HepG2 (cell line): ENCODE measurements around the gene ARHGEF12. TPM values are rescaled to one million over a fixed set of nuclear protein-coding genes. Genes with fewer than 3 reads are reported as not detected.
A peak's percentile ranks its signal among the peaks of the same experiment; 100 is the strongest.

Source experiments
- ARID3A ChIP-seq: IDR thresholded peaks from 2 replicates; pipeline ENCODE4 v1.6.1; 2012; ENCODE audit warnings: low read depth, low read length, improper control_type of control experiment
- CBFB ChIP-seq: sonication (generic); formaldehyde crosslinking; IDR thresholded peaks from 2 replicates; pipeline ENCODE4 v1.4.0; 2020; ENCODE audit warnings: missing genetic modification reagents
- FOSL1 ChIP-seq: sonication (generic); formaldehyde crosslinking; IDR thresholded peaks from 2 replicates; pipeline ENCODE4 v1.9.0; 2021; ENCODE audit warnings: missing genetic modification reagents, borderline replicate concordance
- FOXA3 ChIP-seq: IDR thresholded peaks from 2 replicates; pipeline ENCODE4 v1.6.1; 2016; ENCODE audit warnings: missing genetic modification reagents, missing compliant biosample characterization
- GATAD2A ChIP-seq: IDR thresholded peaks from 2 replicates; pipeline ENCODE4 v1.6.1; 2016
- GZF1 ChIP-seq: sonication (generic); formaldehyde crosslinking; IDR thresholded peaks from 2 replicates; pipeline ENCODE4 v1.5.1; 2020; ENCODE audit warnings: mild to moderate bottlenecking, missing genetic modification reagents
- HNRNPUL1 ChIP-seq: fragments of 200-400 bp; formaldehyde crosslinking; IDR thresholded peaks from 2 replicates; pipeline ENCODE4 v1.6.1; 2017; ENCODE audit warnings: low read depth, mild to moderate bottlenecking, low read length, moderate library complexity
- HOXA9 ChIP-seq: sonication (generic); formaldehyde crosslinking; IDR thresholded peaks from 2 replicates; pipeline ENCODE4 v1.8.1; 2022; ENCODE audit warnings: missing genetic modification reagents, mild to moderate bottlenecking, moderate library complexity, borderline replicate concordance
- IRF2 ChIP-seq: IDR thresholded peaks from 2 replicates; pipeline ENCODE4 v1.6.1; 2018; ENCODE audit warnings: missing genetic modification reagents, missing compliant biosample characterization
- MTF2 ChIP-seq: sonication (generic); formaldehyde crosslinking; IDR thresholded peaks from 2 replicates; pipeline ENCODE4 v1.5.0; 2020; ENCODE audit warnings: missing genetic modification reagents, borderline replicate concordance
- NCOA2 ChIP-seq: sonication (generic); formaldehyde crosslinking; IDR thresholded peaks from 2 replicates; pipeline ENCODE4 v1.8.0; 2022; ENCODE audit warnings: inconsistent platforms
- NR2F6 ChIP-seq, 2 experiments: IDR thresholded peaks; 2 replicates each; pipeline ENCODE4 v1.6.1; 2016; ENCODE audit warnings: antibody characterized with exemption in 1 of 2, mild to moderate bottlenecking in 1 of 2
- RFX3 ChIP-seq: IDR thresholded peaks from 2 replicates; pipeline ENCODE4 v1.6.1; 2016; ENCODE audit warnings: missing biosample characterization, missing genetic modification reagents
- TAF1 ChIP-seq: sonication (generic); formaldehyde crosslinking; IDR thresholded peaks from 2 replicates; pipeline ENCODE4 v1.4.0; 2020; ENCODE audit warnings: missing genetic modification reagents
- THAP11 ChIP-seq: IDR thresholded peaks from 2 replicates; pipeline ENCODE4 v1.6.1; 2016; ENCODE audit warnings: missing biosample characterization, missing genetic modification reagents
- TSC22D2 ChIP-seq: sonication (generic); formaldehyde crosslinking; IDR thresholded peaks from 2 replicates; pipeline ENCODE4 v1.5.1; 2020; ENCODE audit warnings: missing genetic modification reagents, mild to moderate bottlenecking, borderline replicate concordance
- YEATS2 ChIP-seq: sonication (generic); formaldehyde crosslinking; IDR thresholded peaks from 2 replicates; pipeline ENCODE4 v1.4.0; 2020; ENCODE audit warnings: missing genetic modification reagents, borderline replicate concordance
- YEATS4 ChIP-seq: sonication (generic); formaldehyde crosslinking; IDR thresholded peaks from 2 replicates; pipeline ENCODE4 v1.4.0; 2020; ENCODE audit warnings: missing genetic modification reagents, borderline replicate concordance
- ZBTB21 ChIP-seq: sonication (generic); formaldehyde crosslinking; IDR thresholded peaks from 2 replicates; pipeline ENCODE4 v1.4.0; 2020; ENCODE audit warnings: missing genetic modification reagents
- ZFP36 ChIP-seq: fragments of 150-350 bp; IDR thresholded peaks from 2 replicates; pipeline ENCODE4 v1.6.1; 2018; ENCODE audit warnings: borderline replicate concordance, low read length, low read depth; ENCODE audit not compliant: partially characterized antibody
- ZNF12 ChIP-seq: sonication (generic); formaldehyde crosslinking; IDR thresholded peaks from 2 replicates; pipeline ENCODE4 v1.5.0; 2020; ENCODE audit warnings: missing genetic modification reagents
- ZNF225 ChIP-seq: sonication (generic); formaldehyde crosslinking; IDR thresholded peaks from 2 replicates; pipeline ENCODE4 v1.4.0; 2020; ENCODE audit warnings: mild to moderate bottlenecking, missing genetic modification reagents
- ZNF280D ChIP-seq: sonication (generic); formaldehyde crosslinking; IDR thresholded peaks from 2 replicates; pipeline ENCODE4 v1.5.1; 2020; ENCODE audit warnings: mild to moderate bottlenecking, missing genetic modification reagents
- ZNF75D ChIP-seq: sonication (generic); formaldehyde crosslinking; IDR thresholded peaks from 2 replicates; pipeline ENCODE4 v1.8.1; 2023; ENCODE audit warnings: missing genetic modification reagents, mild to moderate bottlenecking, borderline replicate concordance
- polyA plus RNA-seq, 8 experiments: library from polyadenylated mRNA; depleted of rRNA in 3 of 8; stranded (reverse) in 7 of 8; unstranded in 1 of 8; fragments of >200 nt; fragmentation: Illumina TruSeq in 4 of 8; extraction: Trizol in 4 of 8; gene quantifications; 2 replicates each; pipeline versions ENCODE4 v1.2.1 to v1.2.3, GENCODE V29; 2011 to 2016; ENCODE audit warnings: low read depth in 4 of 8, missing spikeins in 1 of 8, mixed read lengths in 1 of 8; ENCODE audit not compliant: insufficient read depth in 1 of 8
- total RNA-seq, 5 experiments: library from RNA; depleted of rRNA; stranded (reverse); fragments of >200 nt; fragmentation: Illumina TruSeq; extraction: Trizol; gene quantifications; 2 replicates each; pipeline ENCODE4 v1.2.3, GENCODE V29; 2016; ENCODE audit warnings: low read depth in 1 of 5
- TF ChIP-seq, protein P1 (sequence below): sonication (generic); formaldehyde crosslinking; IDR thresholded peaks from 2 replicates; pipeline ENCODE4 v1.5.1; 2020; ENCODE audit warnings: missing genetic modification reagents, mild to moderate bottlenecking, borderline replicate concordance

Gene ARHGEF12
- total and polyA plus RNA-seq, 2 of the 13 experiments (the other 11 are each of a cell fraction or from before 2014, with no cell fraction given) = 17.9 to 54.4 TPM

- TF ChIP-seq ARID3A = peak; percentile 85; the same call in 1 of the 2 replicates
- TF ChIP-seq IRF2 (CRISPR knock-in tag) = no peak
- TF ChIP-seq, protein P1, sequence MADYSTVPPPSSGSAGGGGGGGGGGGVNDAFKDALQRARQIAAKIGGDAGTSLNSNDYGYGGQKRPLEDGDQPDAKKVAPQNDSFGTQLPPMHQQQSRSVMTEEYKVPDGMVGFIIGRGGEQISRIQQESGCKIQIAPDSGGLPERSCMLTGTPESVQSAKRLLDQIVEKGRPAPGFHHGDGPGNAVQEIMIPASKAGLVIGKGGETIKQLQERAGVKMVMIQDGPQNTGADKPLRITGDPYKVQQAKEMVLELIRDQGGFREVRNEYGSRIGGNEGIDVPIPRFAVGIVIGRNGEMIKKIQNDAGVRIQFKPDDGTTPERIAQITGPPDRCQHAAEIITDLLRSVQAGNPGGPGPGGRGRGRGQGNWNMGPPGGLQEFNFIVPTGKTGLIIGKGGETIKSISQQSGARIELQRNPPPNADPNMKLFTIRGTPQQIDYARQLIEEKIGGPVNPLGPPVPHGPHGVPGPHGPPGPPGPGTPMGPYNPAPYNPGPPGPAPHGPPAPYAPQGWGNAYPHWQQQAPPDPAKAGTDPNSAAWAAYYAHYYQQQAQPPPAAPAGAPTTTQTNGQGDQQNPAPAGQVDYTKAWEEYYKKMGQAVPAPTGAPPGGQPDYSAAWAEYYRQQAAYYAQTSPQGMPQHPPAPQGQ (CRISPR knock-in tag) = no peak
- TF ChIP-seq ZNF225 = no peak
- TF ChIP-seq GATAD2A (CRISPR knock-in tag) = peak; percentile 57
- 0 out of 2 replicates have a peak, but pooled peaks have one; percentile 33 for TF ChIP-seq THAP11 (CRISPR knock-in tag)
- TF ChIP-seq HOXA9 (CRISPR knock-in tag) = no peak
- TF ChIP-seq CBFB (CRISPR knock-in tag) = peak; percentile 87
- no peak for TF ChIP-seq TAF1
- TF ChIP-seq ZNF12 (CRISPR knock-in tag) = peak; percentile 17; the same call in 1 of the 2 replicates
- TF ChIP-seq GZF1 = no peak
- TF ChIP-seq MTF2 (CRISPR knock-in tag) = no peak
- TF ChIP-seq NR2F6 (IDR thresholded peaks at IDR 0.05) = no peak
- no peak for TF ChIP-seq NR2F6 (CRISPR knock-in tag; IDR thresholded peaks at IDR 0.05)
- TF ChIP-seq ZFP36 = no peak
- no peak for TF ChIP-seq YEATS2 (CRISPR knock-in tag)
- TF ChIP-seq ZNF280D (CRISPR knock-in tag) = no peak
- TF ChIP-seq TSC22D2 = no peak
- no peak for TF ChIP-seq ZBTB21 (CRISPR knock-in tag)
- TF ChIP-seq HNRNPUL1 = no peak
- TF ChIP-seq FOXA3 (CRISPR knock-in tag) = 0 out of 2 replicates have a peak, but pooled peaks have one; percentile 13
- peak; percentile 87 for TF ChIP-seq FOSL1
- TF ChIP-seq RFX3 (CRISPR knock-in tag) = no peak
- TF ChIP-seq YEATS4 (CRISPR knock-in tag) = 0 out of 2 replicates have a peak, but pooled peaks have one; percentile 19
- TF ChIP-seq ZNF75D (CRISPR knock-in tag) = no peak
- TF ChIP-seq NCOA2 (CRISPR knock-in tag) = peak; percentile 36; the same call in 1 of the 2 replicates
Observed at GRCh38 chr11:120400564-120401364, 64.6 kb downstream of the ARHGEF12 start (continued).
